ENCODE data around the gene ASTN2.
A peak's percentile ranks its signal among the peaks of the same experiment; 100 is the strongest.

The ASTN2 gene

GRCh38 chr9:116687074-116687753 lies 727.6 kb downstream of the ASTN2 start, which contains the start of gene TRIM32:
TRIM32 (plus strand) TSS chr9:116687305; CDS start chr9:116697743, 10,438 bp downstream.
- Histone ChIP-seq H3K4me1 (ENCODE audit: control insufficient read depth in 1 of 2, insufficient read depth in 2 of 2, low read length in 2 of 2) (peaks cover 7 to 20% of the 10 kb centered on the region in 2 donors), H3K27ac (ENCODE audit: low read length) (peak within 1 kb of the TSS; percentile 60)

GRCh38 chr9:116686693-116687073 lies 728.2 kb downstream of the ASTN2 start:
- H3K4me3 ChIP-seq (ENCODE audit: low read depth in 1 of 2, low read length in 2 of 2) = peak overlapping the region; percentile 69 to 95
- no peaks in the 10 kb centered on the region for H3K9me3 ChIP-seq (ENCODE audit: control insufficient read depth in 1 of 2, low read length in 2 of 2)
- H3K4me1 ChIP-seq (ENCODE audit: control insufficient read depth in 1 of 2, insufficient read depth in 2 of 2, low read length in 2 of 2) = peaks cover 7 to 20% of the 10 kb centered on the region in 2 donors
- no peaks in the 10 kb centered on the region for H3K27me3 ChIP-seq (ENCODE audit: low read depth, low read length)
- H3K27ac ChIP-seq (ENCODE audit: low read length) = peak overlapping the region; percentile 60
- H3K36me3 ChIP-seq (ENCODE audit: control insufficient read depth in 1 of 2, insufficient read depth in 2 of 2, low read length in 2 of 2) = no peaks in the 10 kb centered on the region

More at GRCh38 chr9:116687074-116687753, 727.6 kb downstream of the ASTN2 start, which contains the start of gene TRIM32:
- H3K27me3 ChIP-seq (ENCODE audit: low read depth, low read length) = no peaks in the 10 kb centered on the region
- H3K36me3 ChIP-seq (ENCODE audit: control insufficient read depth in 1 of 2, insufficient read depth in 2 of 2, low read length in 2 of 2) = no peaks in the 10 kb centered on the region
- H3K4me3 ChIP-seq (ENCODE audit: low read depth in 1 of 2, low read length in 2 of 2) = peak within 1 kb of the TSS; percentile 69 to 95
- H3K9me3 ChIP-seq (ENCODE audit: control insufficient read depth in 1 of 2, low read length in 2 of 2) = no peaks in the 10 kb centered on the region

- Histone ChIP-seq H3K27ac (ENCODE audit: low read length) (no peak overlapping the region), H3K4me3 (ENCODE audit: low read depth in 1 of 2, low read length in 2 of 2) (peak overlapping the region; percentile 69 to 95), H3K9me3 (ENCODE audit: control insufficient read depth in 1 of 2, low read length in 2 of 2) (no peaks in the 10 kb centered on the region), H3K36me3 (ENCODE audit: control insufficient read depth in 1 of 2, insufficient read depth in 2 of 2, low read length in 2 of 2) (no peaks in the 10 kb centered on the region), H3K4me1 (ENCODE audit: control insufficient read depth in 1 of 2, insufficient read depth in 2 of 2, low read length in 2 of 2) (peaks cover 7 to 20% of the 10 kb centered on the region in 2 donors), H3K27me3 (ENCODE audit: low read depth, low read length) (no peaks in the 10 kb centered on the region)
Measured at GRCh38 chr9:116686135-116686534, 728.7 kb downstream of the ASTN2 start.

GRCh38 chr9:116685166-116685565 lies 729.7 kb downstream of the ASTN2 start:
- Histone ChIP-seq H3K36me3 (ENCODE audit: control insufficient read depth in 1 of 2, insufficient read depth in 2 of 2, low read length in 2 of 2) (no peaks in the 10 kb centered on the region), H3K27ac (ENCODE audit: low read length) (no peak overlapping the region), H3K9me3 (ENCODE audit: control insufficient read depth in 1 of 2, low read length in 2 of 2) (no peaks in the 10 kb centered on the region), H3K4me3 (ENCODE audit: low read depth in 1 of 2, low read length in 2 of 2) (no peak overlapping the region), H3K4me1 (ENCODE audit: control insufficient read depth in 1 of 2, insufficient read depth in 2 of 2, low read length in 2 of 2) (peaks cover 7 to 20% of the 10 kb centered on the region in 2 donors), H3K27me3 (ENCODE audit: low read depth, low read length) (no peaks in the 10 kb centered on the region)

GRCh38 chr9:116683535-116683934 lies 731.3 kb downstream of the ASTN2 start:
- H3K27me3 ChIP-seq (ENCODE audit: low read depth, low read length) = no peaks in the 10 kb centered on the region
- no peak overlapping the region for H3K4me3 ChIP-seq (ENCODE audit: low read depth in 1 of 2, low read length in 2 of 2)
- no peaks in the 10 kb centered on the region for H3K9me3 ChIP-seq (ENCODE audit: control insufficient read depth in 1 of 2, low read length in 2 of 2)
- H3K27ac ChIP-seq (ENCODE audit: low read length) = no peak overlapping the region
- H3K4me1 ChIP-seq (ENCODE audit: control insufficient read depth in 1 of 2, insufficient read depth in 2 of 2, low read length in 2 of 2) = peaks cover 7 to 15% of the 10 kb centered on the region in 2 donors
- no peaks in the 10 kb centered on the region for H3K36me3 ChIP-seq (ENCODE audit: control insufficient read depth in 1 of 2, insufficient read depth in 2 of 2, low read length in 2 of 2)

GRCh38 chr9:116674210-116674980 lies 740.5 kb downstream of the ASTN2 start:
- H3K27ac ChIP-seq (ENCODE audit: low read length) = no peak overlapping the region
- H3K4me3 ChIP-seq (ENCODE audit: low read depth in 1 of 2, low read length in 2 of 2) = no peak overlapping the region
- no peaks in the 10 kb centered on the region for H3K36me3 ChIP-seq (ENCODE audit: control insufficient read depth in 1 of 2, insufficient read depth in 2 of 2, low read length in 2 of 2)
- no peaks in the 10 kb centered on the region for H3K4me1 ChIP-seq (ENCODE audit: control insufficient read depth in 1 of 2, insufficient read depth in 2 of 2, low read length in 2 of 2)
- no peaks in the 10 kb centered on the region for H3K27me3 ChIP-seq (ENCODE audit: low read depth, low read length)
- H3K9me3 ChIP-seq (ENCODE audit: control insufficient read depth in 1 of 2, low read length in 2 of 2) = peaks cover 0 to 6% of the 10 kb centered on the region in 2 donors

- no peak overlapping the region for H3K27ac ChIP-seq (ENCODE audit: low read length)
- no peaks in the 10 kb centered on the region for H3K4me1 ChIP-seq (ENCODE audit: control insufficient read depth in 1 of 2, insufficient read depth in 2 of 2, low read length in 2 of 2)
- H3K27me3 ChIP-seq (ENCODE audit: low read depth, low read length) = no peaks in the 10 kb centered on the region
- no peaks in the 10 kb centered on the region for H3K36me3 ChIP-seq (ENCODE audit: control insufficient read depth in 1 of 2, insufficient read depth in 2 of 2, low read length in 2 of 2)
- peaks cover 0 to 6% of the 10 kb centered on the region in 2 donors for H3K9me3 ChIP-seq (ENCODE audit: control insufficient read depth in 1 of 2, low read length in 2 of 2)
- no peak overlapping the region for H3K4me3 ChIP-seq (ENCODE audit: low read depth in 1 of 2, low read length in 2 of 2)
Measured at GRCh38 chr9:116673375-116673774, 741.5 kb downstream of the ASTN2 start.

GRCh38 chr9:116671605-116672004 lies 743.3 kb downstream of the ASTN2 start:
- no peaks in the 10 kb centered on the region for H3K4me1 ChIP-seq (ENCODE audit: control insufficient read depth in 1 of 2, insufficient read depth in 2 of 2, low read length in 2 of 2)
- no peaks in the 10 kb centered on the region for H3K36me3 ChIP-seq (ENCODE audit: control insufficient read depth in 1 of 2, insufficient read depth in 2 of 2, low read length in 2 of 2)
- no peaks in the 10 kb centered on the region for H3K27me3 ChIP-seq (ENCODE audit: low read depth, low read length)
- no peak overlapping the region for H3K4me3 ChIP-seq (ENCODE audit: low read depth in 1 of 2, low read length in 2 of 2)
- H3K9me3 ChIP-seq (ENCODE audit: control insufficient read depth in 1 of 2, low read length in 2 of 2) = peaks cover 0 to 6% of the 10 kb centered on the region in 2 donors
- no peak overlapping the region for H3K27ac ChIP-seq (ENCODE audit: low read length)

- Histone ChIP-seq H3K4me1 (ENCODE audit: control insufficient read depth in 1 of 2, insufficient read depth in 2 of 2, low read length in 2 of 2) (no peaks in the 10 kb centered on the region), H3K27me3 (ENCODE audit: low read depth, low read length) (no peaks in the 10 kb centered on the region), H3K36me3 (ENCODE audit: control insufficient read depth in 1 of 2, insufficient read depth in 2 of 2, low read length in 2 of 2) (no peaks in the 10 kb centered on the region), H3K9me3 (ENCODE audit: control insufficient read depth in 1 of 2, low read length in 2 of 2) (peaks cover 0 to 6% of the 10 kb centered on the region in 2 donors), H3K4me3 (ENCODE audit: low read depth in 1 of 2, low read length in 2 of 2) (no peak overlapping the region), H3K27ac (ENCODE audit: low read length) (no peak overlapping the region)
Measured at GRCh38 chr9:116668970-116669695, 745.7 kb downstream of the ASTN2 start.

- peaks cover 0 to 7% of the 10 kb centered on the region in 2 donors for H3K4me1 ChIP-seq (ENCODE audit: control insufficient read depth in 1 of 2, insufficient read depth in 2 of 2, low read length in 2 of 2)
- no peaks in the 10 kb centered on the region for H3K36me3 ChIP-seq (ENCODE audit: control insufficient read depth in 1 of 2, insufficient read depth in 2 of 2, low read length in 2 of 2)
- no peaks in the 10 kb centered on the region for H3K27me3 ChIP-seq (ENCODE audit: low read depth, low read length)
- H3K9me3 ChIP-seq (ENCODE audit: control insufficient read depth in 1 of 2, low read length in 2 of 2) = no peaks in the 10 kb centered on the region
- no peak overlapping the region for H3K4me3 ChIP-seq (ENCODE audit: low read depth in 1 of 2, low read length in 2 of 2)
- H3K27ac ChIP-seq (ENCODE audit: low read length) = peak overlapping the region; percentile 10
Measured at GRCh38 chr9:116663581-116663980, 751.3 kb downstream of the ASTN2 start.
